ENCODE measurements around the gene EYA2.

The EYA2 gene

DNA sequence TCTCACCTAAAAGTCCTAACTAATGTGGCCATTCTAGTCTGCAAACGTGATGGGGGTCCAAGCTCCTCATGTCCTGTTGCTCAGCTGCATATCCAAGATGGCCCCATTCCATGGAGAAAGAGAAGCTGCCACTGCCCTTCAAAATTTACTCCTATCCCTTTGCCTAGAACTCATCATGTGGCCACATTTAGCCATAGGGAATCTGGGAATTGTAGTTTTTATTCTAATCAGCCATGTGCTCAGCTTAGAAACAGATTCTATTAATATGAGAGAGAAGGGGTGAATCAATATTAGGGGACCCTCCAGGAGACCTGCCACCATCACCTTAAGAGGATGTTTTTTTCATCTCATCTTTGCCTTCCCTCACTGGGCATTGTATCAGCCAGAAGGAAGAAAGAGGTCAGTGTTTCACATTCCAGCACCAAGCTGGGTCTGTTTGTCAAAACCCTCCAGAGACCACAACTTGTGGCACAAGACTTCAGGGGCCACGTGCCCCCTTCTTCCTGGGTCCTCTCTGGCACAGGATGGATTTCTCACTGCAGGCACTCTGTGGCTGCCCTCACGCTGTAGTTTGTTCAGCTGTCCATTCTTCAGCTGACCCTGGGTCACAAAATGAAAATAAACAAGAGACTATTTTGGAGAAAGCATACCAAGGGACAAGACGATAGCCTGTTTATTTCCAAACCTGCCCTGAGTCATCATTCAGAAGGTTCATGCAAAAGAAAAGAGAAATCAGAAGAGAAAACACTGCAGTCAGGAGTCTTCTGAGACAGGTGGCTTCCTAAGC, 172.0 kb downstream of the EYA2 start:
- DNase-seq (ENCODE audit: low spot score), result no peak

DNA sequence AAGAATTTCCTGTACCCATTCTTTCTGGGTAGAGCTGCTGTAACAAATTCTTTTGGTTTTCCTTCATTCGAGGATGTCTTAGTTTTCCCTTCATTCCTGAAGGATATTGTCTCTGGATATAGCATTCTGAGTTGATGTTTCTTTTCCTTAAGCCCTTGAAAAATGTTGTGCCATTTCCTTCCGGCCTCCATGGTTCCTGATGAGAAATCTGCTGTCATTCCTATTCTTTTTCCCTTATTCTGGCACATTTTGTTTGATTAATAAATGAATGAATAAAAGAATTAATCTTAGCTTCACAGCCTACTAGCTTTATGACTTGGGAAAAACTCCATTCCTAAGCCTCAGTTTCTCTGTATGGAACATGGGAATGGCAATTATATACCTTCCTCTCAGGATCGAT, 173.1 kb downstream of the EYA2 start:
- no peak for DNase-seq (ENCODE audit: low spot score)

DNA sequence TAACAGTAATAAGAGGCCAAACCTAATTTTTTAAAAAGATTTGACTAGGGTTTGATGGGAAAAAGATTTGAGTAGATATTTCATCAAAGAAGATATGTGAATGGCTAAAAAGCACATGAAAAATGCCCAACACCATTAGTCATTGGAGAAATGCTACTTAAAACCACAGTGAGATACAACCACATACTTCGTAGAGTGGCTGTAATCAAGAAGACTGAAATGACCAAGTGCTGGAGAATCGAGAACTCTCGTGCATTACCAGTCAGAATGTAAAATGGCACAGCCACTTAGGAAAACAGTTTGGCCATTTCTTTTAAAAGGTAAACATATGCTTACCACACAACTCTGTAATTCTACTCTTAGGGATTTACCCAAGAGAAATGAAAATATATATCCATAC, 175.5 kb downstream of the EYA2 start:
- peak; percentile 11 for DNase-seq (ENCODE audit: low spot score)

DNA sequence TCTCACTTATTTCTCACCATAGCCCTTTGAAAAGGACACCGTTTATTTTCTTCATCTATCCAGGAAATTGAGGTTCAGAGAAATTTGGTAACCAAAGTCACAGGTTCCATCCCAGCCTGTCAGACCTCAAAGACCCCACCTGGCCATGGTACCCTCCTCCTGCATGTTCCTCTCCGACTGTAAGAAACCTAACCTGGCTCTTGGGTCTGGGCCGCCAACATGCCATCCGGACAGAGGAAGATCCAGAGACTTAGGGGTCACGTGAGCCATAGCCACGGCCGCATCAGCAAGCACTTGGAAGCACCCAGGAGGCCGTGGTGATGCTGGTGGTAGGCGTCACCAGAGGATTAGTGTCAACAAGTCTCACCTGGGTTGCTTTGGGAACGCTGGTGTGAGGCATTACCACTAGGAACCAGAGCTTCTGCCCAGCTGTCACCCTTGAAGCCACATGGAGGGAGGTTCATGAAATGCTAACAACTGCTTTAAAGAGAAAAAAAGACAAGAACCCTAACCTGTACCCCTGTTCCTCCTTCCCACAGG, 177.1 kb downstream of the EYA2 start:
- no peak for DNase-seq (ENCODE audit: low spot score)

DNA sequence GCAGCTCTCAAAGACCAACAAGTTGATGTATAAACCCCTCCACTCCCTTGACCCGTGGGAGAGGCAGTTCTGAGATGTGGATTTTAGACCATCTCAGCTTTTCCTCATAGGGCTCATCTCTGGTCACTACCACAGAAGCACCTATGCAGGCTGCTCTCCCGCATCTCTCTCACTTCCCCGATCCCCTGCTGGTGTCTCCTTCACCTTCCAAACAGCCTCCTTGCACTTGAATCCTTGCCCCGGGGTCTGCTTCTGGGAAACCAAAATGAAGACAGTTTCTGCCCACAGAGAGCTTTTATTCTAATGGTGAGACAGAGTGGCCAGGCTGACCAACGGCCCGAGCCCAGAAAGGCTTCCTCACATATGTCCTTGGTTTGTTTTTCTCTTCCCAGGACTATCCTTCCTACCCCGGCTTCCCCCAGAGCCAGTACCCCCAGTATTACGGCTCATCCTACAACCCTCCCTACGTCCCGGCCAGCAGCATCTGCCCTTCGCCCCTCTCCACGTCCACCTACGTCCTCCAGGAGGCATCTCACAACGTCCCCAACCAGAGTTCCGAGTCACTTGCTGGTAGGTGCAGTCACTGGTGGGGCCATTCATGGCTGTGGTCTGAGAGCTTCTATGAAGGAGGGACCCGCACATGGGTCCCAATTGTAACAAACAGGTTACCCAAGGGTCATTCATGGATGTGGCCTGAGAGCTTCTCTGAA, 179.3 kb downstream of the EYA2 start:
- DNase-seq (ENCODE audit: low spot score), result no peak

DNA sequence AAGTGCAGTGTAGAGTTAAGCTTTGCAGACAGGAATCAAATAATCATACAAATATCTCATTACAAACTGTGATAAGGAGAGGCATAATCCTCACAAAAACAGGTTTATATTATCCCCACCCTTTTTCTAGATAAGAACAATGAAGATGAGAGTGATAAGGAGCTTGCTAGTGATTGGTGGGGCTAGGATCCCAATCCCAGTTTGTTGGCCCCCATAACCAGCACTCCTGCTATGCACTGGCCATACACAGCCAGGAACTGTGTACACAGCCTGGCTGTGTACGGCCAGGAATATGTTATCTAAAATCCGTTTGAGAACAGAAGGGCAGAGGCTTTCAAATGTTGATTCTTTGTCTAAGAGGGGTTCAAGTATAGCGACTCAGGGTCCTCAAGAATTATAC, 180.6 kb downstream of the EYA2 start:
- DNase-seq (ENCODE audit: low spot score), result no peak

DNA sequence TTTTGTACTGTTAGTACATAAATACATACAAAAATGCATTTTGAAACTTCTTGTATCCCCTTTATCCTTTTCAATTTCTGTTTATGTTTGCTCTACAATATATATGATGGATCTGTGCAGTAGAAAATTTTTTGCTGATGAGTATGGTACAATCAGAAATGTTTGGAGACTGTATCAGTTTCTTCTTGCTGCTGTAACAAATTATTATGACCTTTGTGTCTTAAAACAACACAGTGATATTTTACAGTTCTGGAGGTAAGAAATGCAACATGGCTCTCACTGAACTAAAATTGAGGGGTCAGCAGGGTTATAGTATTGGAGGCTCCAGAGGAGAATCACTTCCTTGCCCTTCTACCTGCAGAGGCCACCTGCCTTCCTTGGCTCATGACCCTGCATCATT, 184.4 kb downstream of the EYA2 start:
- no peak for DNase-seq (ENCODE audit: low spot score)

DNA sequence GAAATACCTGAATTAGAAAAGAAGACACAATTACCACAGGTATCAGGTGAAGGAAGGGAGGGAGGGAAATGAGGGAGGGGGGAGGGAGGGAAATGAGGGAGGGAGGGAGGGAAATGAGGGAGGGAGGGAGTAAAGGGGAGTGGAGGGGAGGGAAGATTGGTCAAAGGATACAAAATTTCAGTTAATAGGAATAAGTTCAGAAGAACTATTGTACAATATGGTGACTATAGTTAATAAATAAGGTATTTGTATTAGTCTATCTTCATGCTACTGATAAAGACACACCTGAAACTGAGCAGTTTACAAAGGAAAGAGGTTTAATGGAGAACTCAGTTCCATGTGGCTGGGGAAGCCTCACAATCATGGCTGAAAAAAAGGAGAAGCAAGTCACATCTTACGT, 185.7 kb downstream of the EYA2 start:
- DNase-seq (ENCODE audit: low spot score), result no peak

DNA sequence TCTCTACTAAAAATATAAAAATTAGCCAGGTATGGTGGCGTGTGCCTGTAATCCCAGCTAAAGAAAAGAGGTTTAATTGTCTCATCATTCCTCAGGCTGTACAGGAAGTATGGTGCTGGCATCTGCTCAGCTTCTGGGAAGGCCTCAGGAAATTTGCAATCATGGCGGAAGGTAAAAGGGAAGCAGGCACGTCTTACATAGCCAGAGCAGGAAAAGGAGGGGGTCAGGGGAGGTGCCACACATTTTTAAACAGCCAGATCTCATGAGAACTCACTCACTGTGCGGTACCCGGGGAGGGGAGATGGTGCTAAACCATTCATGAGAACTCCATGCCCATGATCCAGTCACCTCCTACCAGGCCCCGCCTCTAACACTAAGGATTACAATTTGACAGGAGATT, 191.7 kb downstream of the EYA2 start:
- no peak for DNase-seq (ENCODE audit: low spot score)

DNA sequence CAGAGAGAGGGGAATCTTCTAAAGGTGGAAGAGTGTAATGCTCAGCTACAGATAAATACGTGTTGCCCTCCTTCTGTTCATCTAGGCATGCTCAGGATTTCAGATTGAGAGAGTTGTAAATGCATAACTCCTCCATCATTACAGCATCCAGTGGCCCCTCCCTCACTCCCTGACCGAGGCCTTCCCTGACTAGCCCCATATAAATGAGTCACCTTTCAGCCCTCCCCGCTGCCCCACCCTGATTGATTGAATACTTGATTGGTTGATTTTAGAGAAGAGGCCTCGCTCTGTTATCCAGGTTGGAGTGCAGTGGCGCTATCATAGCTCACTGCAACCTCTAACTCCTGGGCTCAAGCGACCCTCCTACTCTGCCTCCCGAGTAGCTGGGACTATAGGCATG, 193.7 kb downstream of the EYA2 start:
- DNase-seq (ENCODE audit: low spot score), result no peak

DNA sequence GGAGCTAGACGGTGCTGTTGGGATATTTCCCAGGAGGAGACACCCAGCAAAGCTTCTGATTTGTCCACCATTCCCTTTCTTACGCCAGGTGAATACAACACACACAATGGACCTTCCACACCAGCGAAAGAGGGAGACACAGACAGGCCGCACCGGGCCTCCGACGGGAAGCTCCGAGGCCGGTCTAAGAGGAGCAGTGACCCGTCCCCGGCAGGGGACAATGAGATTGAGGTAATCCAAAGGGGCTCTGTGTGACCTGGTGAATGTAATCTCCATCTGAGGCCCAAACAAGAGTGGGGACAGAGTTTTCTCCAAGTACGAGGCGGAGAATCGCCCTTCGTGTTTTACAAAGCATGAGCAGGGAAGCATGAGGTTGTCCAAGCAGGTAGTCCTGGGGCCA, 194.5 kb downstream of the EYA2 start:
- no peak for DNase-seq (ENCODE audit: low spot score)

DNA sequence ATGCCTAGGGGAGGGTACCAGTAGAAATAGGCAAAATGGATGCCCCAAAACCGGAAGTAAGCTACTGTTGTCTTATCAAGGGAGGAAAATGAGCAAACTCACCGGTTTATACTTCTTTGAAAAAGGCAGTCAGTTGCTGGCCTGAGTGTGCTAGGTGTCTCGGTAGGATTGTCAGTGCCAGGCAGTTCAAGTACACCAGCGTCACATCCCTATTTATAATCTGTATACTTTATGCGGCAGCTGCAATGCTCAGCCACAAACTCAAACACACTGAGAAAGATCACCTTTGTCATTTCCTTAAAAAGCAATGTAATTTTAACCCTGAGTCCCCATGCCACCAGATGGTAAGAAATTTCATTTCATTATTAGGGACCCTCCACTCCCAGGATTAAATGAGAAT, 196.2 kb downstream of the EYA2 start:
- DNase-seq (ENCODE audit: low spot score), result no peak

DNA sequence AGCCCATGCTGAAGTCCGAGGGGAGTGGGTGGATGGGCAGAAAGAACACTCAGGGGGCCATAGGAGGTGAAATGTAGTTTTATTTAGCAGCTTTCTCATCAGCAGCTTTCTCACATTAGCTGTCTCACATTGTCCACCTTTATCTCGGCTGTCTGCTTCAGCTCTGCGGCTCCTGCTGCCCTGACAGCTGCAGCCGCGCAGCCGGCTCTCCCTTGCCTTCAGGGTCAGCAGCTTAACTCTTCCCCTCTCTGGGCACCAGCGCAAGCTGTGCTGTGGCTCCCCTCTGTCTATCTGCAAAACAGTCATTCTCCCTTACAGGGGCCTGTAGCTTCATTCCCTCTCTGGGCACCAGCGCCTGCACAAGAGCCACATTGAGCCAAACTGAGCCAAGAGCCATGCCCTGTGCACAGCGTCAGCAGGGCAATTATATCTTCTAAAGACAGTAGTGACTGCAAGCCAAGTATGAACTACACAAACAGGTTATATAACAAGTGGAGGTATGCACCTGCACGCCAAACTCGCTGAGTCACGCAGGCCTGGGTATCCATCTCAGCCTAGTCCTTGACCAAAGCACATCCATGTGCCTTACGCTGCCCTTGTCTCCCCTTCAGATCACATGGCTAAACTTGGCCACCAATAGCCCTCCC, 198.8 kb downstream of the EYA2 start:
- DNase-seq (ENCODE audit: low spot score), result no peak

DNA sequence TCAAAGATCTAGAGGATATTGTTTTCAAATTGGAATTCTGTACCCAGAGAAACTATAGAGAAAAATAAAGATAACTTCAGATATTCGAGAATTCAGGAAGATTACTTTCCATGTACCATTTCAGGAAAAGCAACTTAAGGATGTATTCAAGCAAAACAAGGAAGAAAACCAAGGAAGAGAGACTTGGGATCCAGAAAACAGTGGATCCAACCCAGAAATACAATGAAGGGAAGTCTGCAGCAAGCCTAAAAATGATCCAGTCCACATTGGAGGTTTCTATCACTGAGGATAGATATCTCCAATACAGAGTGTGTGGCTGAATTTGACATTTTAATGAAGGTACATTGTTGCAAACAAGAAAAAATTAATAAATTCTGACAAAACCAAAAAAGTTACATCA, 201.0 kb downstream of the EYA2 start:
- DNase-seq (ENCODE audit: low spot score), result no peak

DNA sequence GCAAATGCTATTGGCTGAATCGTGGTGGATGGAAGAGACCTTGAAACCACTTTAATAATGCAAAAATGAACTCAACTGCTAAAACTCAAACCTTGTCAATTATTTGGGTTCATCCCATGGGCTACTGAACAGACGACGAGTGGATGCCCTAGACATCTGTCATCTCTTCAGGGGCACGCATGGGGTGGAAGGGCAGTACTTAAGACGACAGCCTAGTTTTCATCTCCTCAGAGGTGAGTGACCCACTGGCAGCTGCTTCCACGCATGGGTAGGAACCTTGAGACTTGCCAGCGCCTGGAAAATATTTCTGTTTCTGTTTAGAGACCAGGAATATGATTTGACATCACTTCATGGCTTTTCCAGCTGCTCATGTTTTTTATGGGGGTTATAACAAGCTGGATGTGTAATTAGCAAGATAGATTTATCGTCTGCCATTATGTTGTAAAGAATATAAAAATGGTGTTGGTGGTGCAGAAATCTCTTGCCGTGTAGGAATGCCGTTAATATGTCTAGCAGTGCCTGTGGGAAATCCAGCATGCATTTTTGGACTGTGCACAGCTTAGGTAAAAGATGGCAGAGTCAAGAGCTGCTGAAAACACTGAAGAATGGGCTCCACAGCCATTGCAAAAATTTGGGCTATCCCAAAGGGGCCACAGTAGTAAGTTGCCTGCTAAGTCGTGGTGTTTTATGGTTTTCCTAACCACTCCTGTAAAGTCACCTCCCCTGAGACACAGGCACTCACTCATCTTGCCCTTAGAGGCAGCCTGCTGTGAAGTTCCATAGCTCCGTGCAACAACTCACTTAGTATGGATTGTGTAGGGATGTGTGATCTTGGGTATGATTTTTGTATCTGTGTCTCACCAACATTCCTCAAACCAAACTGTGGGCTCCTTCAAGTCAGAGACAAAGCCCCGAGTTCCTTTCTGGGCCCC, 203.3 kb downstream of the EYA2 start:
- no peak for DNase-seq (ENCODE audit: low spot score)

DNA sequence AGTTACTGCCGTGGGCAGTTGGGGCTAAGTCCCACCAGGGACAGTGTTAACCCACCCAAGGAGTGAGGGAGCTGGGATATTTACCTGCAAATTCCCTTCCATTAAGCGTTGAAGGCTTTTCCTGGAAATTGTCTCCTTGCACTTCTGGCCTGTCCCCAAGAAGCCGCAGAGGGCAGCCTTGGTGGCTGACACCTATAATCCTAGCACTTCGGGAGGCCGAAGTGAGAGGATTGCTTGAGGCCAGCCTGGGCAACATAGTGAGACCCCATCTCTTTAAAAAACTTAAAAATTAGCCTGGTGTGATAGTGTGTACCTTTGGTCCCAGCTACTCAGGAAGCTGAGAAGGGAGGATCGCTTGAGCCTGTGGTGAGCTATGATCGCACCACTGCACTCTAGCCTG, 204.4 kb downstream of the EYA2 start:
- DNase-seq (ENCODE audit: low spot score), result no peak

DNA sequence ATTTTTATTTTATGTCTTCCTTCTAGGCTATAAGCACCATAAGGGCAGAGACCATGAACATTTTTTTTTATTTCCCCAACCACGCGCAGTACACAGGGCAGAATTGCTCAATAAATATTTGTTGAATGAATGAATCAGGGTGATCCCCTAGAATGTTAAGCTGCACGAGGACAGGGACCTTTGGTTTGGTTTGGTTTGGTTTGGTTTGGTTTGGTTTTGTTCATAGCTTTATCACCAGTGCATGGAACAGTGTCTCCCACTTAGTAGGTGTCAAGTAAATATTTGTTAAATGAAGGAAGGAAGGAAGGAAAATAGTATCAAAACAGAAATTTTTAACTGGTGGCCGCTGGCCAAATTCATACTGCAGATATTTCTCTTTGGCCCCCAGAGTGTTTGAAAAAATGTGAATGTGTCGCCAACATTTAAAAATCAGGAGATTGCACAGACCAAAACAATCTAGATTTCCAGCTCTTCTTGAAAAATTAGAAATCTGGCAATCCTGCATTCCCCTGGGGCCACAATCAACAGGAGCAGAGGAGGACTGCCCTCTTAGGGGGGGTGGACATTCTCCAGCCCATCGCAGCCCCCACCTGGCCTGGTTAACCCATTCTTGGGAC, 205.3 kb downstream of the EYA2 start:
- peak; percentile 44 for DNase-seq (ENCODE audit: low spot score)

DNA sequence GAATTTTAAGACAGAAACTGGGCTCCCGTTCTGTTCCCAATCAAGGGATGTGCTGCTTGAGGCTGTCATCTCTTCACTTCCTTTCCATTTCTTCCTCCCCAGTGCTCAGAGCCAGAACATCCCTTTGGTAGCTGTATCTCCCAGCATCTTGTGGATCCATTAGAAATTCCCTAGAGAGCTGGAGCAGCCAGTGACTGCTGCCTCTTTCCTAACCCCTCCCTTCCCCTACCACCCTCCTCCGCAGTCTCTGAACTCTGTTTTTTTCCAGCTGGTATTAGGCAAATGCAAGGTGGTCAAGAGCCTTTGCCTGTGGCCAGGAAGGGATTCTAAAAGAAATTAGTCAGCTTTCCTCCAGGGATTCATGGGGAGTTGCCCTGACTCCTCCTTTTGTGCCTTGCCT, 208.0 kb downstream of the EYA2 start:
- peak; percentile 8 for DNase-seq (ENCODE audit: low spot score)

DNA sequence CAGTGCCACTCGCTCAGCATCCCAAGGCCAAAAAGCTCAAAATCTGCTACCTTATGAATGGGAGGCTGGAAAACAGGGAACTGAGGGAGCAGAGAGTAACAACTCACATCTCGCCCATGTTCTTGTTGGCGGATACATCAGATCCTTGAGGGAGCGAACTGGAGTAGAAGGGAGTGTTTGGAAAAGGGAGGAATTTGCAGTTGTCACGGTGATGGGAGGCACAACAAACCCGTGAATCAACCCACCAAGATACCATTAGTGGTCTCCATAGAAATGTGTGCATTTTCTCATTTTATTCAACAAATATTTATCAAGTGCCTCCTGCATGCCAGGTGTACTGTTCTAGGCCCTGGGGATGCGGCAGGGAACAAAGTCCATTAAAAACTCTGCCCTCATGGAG, 212.1 kb downstream of the EYA2 start:
- DNase-seq (ENCODE audit: low spot score), result no peak

DNA sequence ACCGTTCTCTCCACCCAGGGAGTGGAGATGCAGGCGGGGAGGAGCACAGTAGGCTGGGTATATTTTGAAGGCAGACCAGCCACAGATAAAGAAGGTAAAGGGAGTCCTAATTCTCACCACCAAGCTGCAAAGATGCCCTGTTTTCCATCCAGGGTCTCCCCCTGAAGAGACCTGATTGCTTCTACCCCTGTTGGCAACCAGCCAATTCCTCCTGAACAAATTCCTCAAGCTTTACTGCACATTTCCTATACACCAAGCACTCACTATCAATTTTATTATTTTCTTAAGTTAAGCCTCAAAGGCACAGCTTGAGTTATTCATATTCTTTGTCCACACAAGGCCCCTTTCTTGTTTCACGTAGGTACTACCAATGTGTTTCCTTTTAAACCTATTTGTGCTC, 214.4 kb downstream of the EYA2 start:
- DNase-seq (ENCODE audit: low spot score), result no peak

DNA sequence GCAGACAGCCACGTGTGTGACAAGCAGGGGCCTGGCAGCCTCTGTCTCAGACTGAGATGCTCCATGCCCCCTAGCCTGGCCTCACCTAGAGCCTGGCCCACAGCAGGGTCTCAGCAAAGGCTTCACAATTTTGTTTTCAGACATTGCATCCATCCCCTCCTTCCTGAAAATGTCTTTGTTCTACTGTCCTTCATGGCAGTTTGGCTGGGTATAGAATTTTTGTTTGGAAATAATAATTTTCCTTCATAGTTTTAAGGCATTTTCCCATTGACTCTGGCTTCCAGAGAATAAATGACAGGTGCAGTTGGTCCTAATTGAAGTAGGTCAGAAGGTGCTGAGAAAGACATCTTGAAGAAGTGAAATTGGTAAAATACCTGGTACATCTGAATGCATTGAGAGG, 216.2 kb downstream of the EYA2 start:
- DNase-seq (ENCODE audit: low spot score), result no peak

DNA sequence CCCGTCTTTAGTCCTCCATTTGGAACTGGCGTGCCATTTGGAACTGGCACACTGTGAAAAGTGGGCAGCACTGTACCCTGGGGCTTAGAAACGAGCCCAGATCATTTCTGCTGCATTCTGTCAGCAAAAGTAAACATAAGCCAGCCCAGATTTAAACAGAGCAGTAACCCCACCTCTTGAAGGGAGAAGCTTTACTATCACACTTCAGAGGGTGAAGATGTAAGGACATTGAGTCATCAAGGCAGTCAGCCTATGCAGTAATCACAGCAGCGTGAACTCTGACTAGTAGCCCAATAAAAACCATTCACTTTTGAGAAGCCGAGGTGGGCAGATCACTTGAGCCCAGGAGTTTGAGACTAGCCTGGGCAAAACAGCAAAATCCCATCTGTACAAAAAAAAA, 216.9 kb downstream of the EYA2 start:
- DNase-seq (ENCODE audit: low spot score), result no peak

Measured in AG08395 (cell line).